OCI-LY3 (cell line): ENCODE measurements around the gene UBQLN4.

ENCODE experiments used
- H2AFZ ChIP-seq: fragments of 200-600, 300-600 bp; shearing (Covaris generic); 2 replicates; pipeline ENCODE4 v1.6.0; 2014; ENCODE audit warnings: antibody characterized with exemption, low read depth, low read length
- H3K27ac ChIP-seq: fragments of 200-600, 300-600 bp; sonication (generic); 2 replicates; pipeline ENCODE4 v1.5.1; 2014; ENCODE audit warnings: mild to moderate bottlenecking, low read length, moderate library complexity, mixed read lengths
- H3K27me3 ChIP-seq: fragments of 200-600, 300-600 bp; sonication (generic); 2 replicates; pipeline ENCODE4 v1.6.1; 2014; ENCODE audit warnings: low read depth, low read length, mixed read lengths
- H3K36me3 ChIP-seq: fragments of 200-600, 300-600 bp; sonication (generic); replicated peaks from 2 replicates; pipeline ENCODE3; 2014; ENCODE audit warnings: low read depth, low read length, mixed read lengths
- H3K4me1 ChIP-seq: fragments of 300-600, 200-600 bp; sonication (generic); 2 replicates; pipeline ENCODE4 v1.6.1; 2014; ENCODE audit warnings: low read length, mixed read lengths
- H3K4me2 ChIP-seq: fragments of 200-600, 300-600 bp; sonication (generic); 2 replicates; pipeline ENCODE4 v1.6.1; 2014; ENCODE audit warnings: low read length, mixed read lengths
- H3K4me3 ChIP-seq: fragments of 300-600, 200-600 bp; sonication (generic); 2 replicates; pipeline ENCODE4 v1.5.1; 2014; ENCODE audit warnings: antibody characterized with exemption, mild to moderate bottlenecking, low read length, moderate library complexity
- H3K79me2 ChIP-seq: fragments of 300-600, 200-600 bp; shearing (Covaris generic); 2 replicates; pipeline ENCODE4 v1.6.1; 2014; ENCODE audit warnings: mild to moderate bottlenecking, low read length, mixed read lengths
- H3K9ac ChIP-seq: fragments of 300-600, 200-600 bp; shearing (Covaris generic); 2 replicates; pipeline ENCODE4 v1.6.0; 2014; ENCODE audit warnings: mild to moderate bottlenecking, low read length, moderate library complexity
- H3K9me3 ChIP-seq: fragments of 200-600, 300-600 bp; shearing (Covaris generic); 2 replicates; pipeline ENCODE4 v1.6.1; 2014; ENCODE audit warnings: low read length, mixed read lengths; ENCODE audit not compliant: insufficient read depth
- H4K20me1 ChIP-seq: fragments of 200-600, 300-600 bp; sonication (generic); 2 replicates; pipeline ENCODE4 v1.6.1; 2016; ENCODE audit warnings: low read length, mixed read lengths; ENCODE audit not compliant: insufficient read depth
- EZH2phosphoT487 ChIP-seq: fragments of 200-600 bp; shearing (Covaris generic); IDR thresholded peaks from 2 replicates; pipeline ENCODE4 v1.6.1; 2018; ENCODE audit warnings: antibody characterized with exemption, mixed run types, low read depth
- TF ChIP-seq, protein P1 (sequence below): fragments of 200-600, 300-600 bp; sonication (generic); IDR thresholded peaks from 2 replicates; pipeline ENCODE4 v1.5.1; 2014; ENCODE audit warnings: antibody characterized with exemption, low read length, low read depth

The UBQLN4 gene

DNA sequence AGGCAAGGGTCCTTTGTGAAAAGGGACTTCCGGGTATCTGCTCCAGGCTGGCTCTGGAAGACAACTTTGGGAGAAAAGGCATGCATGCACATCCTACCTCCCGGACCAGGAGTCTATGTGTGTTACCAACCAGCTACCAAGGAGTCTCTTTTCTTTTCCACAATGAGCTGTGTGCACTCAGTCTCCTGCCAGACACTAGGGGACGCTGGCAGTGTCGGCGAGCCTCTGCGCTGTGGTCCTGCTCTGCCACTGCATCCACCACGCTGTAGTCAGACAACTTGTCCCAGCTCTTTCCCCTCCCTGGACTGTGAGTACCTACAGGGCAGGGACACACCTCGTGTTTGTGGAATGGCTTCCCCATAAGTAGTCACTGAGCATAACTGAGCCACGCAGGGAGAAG, 27.7 kb downstream of the UBQLN4 start:
- Histone ChIP-seq H3K4me3 (no peak overlapping the region), H3K4me2 (peak overlapping the region; percentile 48), H3K27me3 (peaks cover 5% of the 10 kb centered on the region; the same call in 1 of the 2 replicates), H3K27ac (no peak overlapping the region), H2AFZ (peak overlapping the region; percentile 82; the same call in 1 of the 2 replicates), H3K36me3 (no peaks in the 10 kb centered on the region), H4K20me1 (no peaks in the 10 kb centered on the region), H3K79me2 (no peaks in the 10 kb centered on the region), H3K9ac (no peak overlapping the region), H3K9me3 (no peaks in the 10 kb centered on the region), H3K4me1 (peaks cover 3% of the 10 kb centered on the region; the same call in 1 of the 2 replicates)
- TF ChIP-seq, protein P1, sequence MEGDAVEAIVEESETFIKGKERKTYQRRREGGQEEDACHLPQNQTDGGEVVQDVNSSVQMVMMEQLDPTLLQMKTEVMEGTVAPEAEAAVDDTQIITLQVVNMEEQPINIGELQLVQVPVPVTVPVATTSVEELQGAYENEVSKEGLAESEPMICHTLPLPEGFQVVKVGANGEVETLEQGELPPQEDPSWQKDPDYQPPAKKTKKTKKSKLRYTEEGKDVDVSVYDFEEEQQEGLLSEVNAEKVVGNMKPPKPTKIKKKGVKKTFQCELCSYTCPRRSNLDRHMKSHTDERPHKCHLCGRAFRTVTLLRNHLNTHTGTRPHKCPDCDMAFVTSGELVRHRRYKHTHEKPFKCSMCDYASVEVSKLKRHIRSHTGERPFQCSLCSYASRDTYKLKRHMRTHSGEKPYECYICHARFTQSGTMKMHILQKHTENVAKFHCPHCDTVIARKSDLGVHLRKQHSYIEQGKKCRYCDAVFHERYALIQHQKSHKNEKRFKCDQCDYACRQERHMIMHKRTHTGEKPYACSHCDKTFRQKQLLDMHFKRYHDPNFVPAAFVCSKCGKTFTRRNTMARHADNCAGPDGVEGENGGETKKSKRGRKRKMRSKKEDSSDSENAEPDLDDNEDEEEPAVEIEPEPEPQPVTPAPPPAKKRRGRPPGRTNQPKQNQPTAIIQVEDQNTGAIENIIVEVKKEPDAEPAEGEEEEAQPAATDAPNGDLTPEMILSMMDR = peak; percentile 58
- TF ChIP-seq EZH2phosphoT487 = no peak

DNA sequence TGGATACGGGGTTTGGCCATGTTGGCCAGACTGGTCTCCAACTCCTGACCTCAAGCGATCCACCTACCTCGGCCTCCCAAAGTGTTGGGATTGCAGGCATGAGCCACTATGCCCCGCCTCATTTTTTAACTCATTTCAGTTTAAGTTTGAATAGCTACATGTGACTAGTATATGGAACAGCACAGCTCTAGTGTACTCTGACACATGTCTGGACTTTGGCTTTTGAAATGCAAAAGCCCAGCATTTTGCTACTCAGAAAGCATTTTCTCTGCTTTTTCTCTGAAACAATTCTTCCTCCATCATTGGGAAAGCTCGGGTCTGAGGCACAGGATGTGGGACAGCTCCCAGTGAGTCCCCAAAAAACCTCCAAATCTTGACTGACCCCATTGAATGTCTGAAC, 28.8 kb downstream of the UBQLN4 start:
- H4K20me1 ChIP-seq = no peaks in the 10 kb centered on the region
- H3K27me3 ChIP-seq = peaks cover 5% of the 10 kb centered on the region; the same call in 1 of the 2 replicates

DNA sequence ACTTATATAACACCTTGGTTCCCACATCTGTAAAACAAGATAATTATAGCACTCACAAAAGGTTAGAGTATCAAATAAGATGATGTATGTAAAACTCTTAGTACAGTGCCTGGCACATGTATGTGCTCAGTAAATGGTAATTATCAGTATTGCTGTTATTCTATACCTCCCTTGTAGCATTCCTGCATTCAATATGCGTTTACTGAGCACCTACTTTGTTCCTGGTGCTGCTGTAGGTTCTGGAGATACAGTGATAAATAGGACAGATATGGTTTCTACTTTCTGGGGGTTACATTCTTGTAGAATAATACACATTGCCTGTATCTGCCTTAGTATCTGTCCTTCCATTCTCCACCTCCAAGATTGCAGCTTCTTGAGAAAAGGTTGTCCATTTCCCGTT, 31.6 kb downstream of the UBQLN4 start:
- Histone ChIP-seq H3K79me2 (peaks cover 24% of the 10 kb centered on the region), H3K4me3 (no peak overlapping the region), H3K27me3 (peaks cover 5% of the 10 kb centered on the region; the same call in 1 of the 2 replicates), H3K4me1 (peaks cover 13% of the 10 kb centered on the region), H4K20me1 (no peaks in the 10 kb centered on the region), H3K9ac (no peak overlapping the region), H3K9me3 (no peaks in the 10 kb centered on the region), H3K27ac (no peak overlapping the region), H2AFZ (no peak overlapping the region), H3K36me3 (peaks cover 16% of the 10 kb centered on the region), H3K4me2 (no peak overlapping the region)
- TF ChIP-seq, protein P1 = no peak
- TF ChIP-seq EZH2phosphoT487 = no peak

More for the DNA sequence above, 28.8 kb downstream of the UBQLN4 start:
- TF ChIP-seq EZH2phosphoT487 = no peak
- Histone ChIP-seq H2AFZ (no peak overlapping the region), H3K36me3 (peaks cover 2% of the 10 kb centered on the region), H3K27ac (no peak overlapping the region), H3K4me2 (no peak overlapping the region), H3K9ac (no peak overlapping the region), H3K9me3 (no peaks in the 10 kb centered on the region), H3K4me3 (no peak overlapping the region), H3K4me1 (peaks cover 6% of the 10 kb centered on the region), H3K79me2 (peaks cover 9% of the 10 kb centered on the region)

DNA sequence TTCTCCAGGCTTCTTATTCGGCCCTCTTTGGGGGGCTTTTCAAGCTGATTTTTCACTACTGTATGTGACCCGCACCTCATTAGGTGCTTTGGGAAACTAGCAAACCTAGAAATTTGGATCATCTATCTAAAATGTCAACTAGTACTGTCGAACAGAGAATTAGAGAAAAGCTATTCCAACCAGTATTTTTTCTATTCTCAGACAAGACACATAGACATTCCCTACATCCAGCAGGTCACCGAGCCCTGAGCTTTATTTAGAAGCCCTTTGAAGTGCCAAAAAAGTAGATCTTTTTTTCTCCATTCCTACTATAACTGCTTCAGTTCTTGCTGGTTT, 32.5 kb downstream of the UBQLN4 start:
- peaks cover 13% of the 10 kb centered on the region for H3K4me1 ChIP-seq
- no peaks in the 10 kb centered on the region for H4K20me1 ChIP-seq
- H3K36me3 ChIP-seq = peaks cover 22% of the 10 kb centered on the region
- no peak overlapping the region for H3K27ac ChIP-seq
- peak overlapping the region; percentile 70 for H3K9ac ChIP-seq
- H2AFZ ChIP-seq = peak overlapping the region; percentile 94
- H3K4me2 ChIP-seq = peak overlapping the region; percentile 91
- H3K79me2 ChIP-seq = peaks cover 24% of the 10 kb centered on the region
- peaks cover 5% of the 10 kb centered on the region; the same call in 1 of the 2 replicates for H3K27me3 ChIP-seq
- no peaks in the 10 kb centered on the region for H3K9me3 ChIP-seq
- peak overlapping the region; percentile 79 for H3K4me3 ChIP-seq
- TF ChIP-seq EZH2phosphoT487 = no peak
- TF ChIP-seq, protein P1 = no peak
